ENCODE measurements around the gene ZNF324B. TPM values are rescaled to one million over a fixed set of nuclear protein-coding genes. Genes with fewer than 3 reads are reported as not detected.
A peak's percentile ranks its signal among the peaks of the same experiment; 100 is the strongest.

The ZNF324B gene
- total RNA-seq, 1 experiment from 2014 or later = 6.3 TPM

- Histone ChIP-seq H3K4me1 (ENCODE audit: insufficient read depth, low read length) (peaks cover 6% of the 10 kb centered on the region; the same call in 1 of the 2 replicates), H3K79me1 (ENCODE audit: insufficient read depth, low read depth, low read length, poor library complexity, severe bottlenecking) (no peaks in the 10 kb centered on the region), H3K9ac (ENCODE audit: extremely low read depth, insufficient read length, low read length) (peak overlapping the region; percentile 1), H3K14ac (ENCODE audit: insufficient read depth, low read length) (no peak overlapping the region), H3K27ac (ENCODE audit: insufficient read length, low read depth, low read length) (no peak overlapping the region), H2BK120ac (ENCODE audit: low read depth, low read length, poor library complexity, severe bottlenecking) (no peak overlapping the region), H4K5ac (ENCODE audit: insufficient read length, low read depth, low read length) (no peak overlapping the region), H2BK20ac (ENCODE audit: low read depth, low read length, poor library complexity, severe bottlenecking) (no peak overlapping the region), H3K18ac (ENCODE audit: insufficient read length, low read depth, low read length) (no peak overlapping the region), H3T11ph (ENCODE audit: low read length) (no peak overlapping the region), H4K8ac (replicated peaks; ENCODE audit: insufficient read length, low read depth, low read length) (no peak overlapping the region), H3K27me3 (ENCODE audit: insufficient read depth, low read length) (no peaks in the 10 kb centered on the region), H2BK15ac (ENCODE audit: low read depth, low read length) (no peak overlapping the region), H3K9me3 (ENCODE audit: control insufficient read depth, low read depth, low read length) (no peaks in the 10 kb centered on the region), H3K4me2 (ENCODE audit: insufficient read depth, insufficient read length, low read length) (peak overlapping the region; percentile 60), H3K23me2 (ENCODE audit: insufficient read length, low read depth, low read length, poor library complexity, severe bottlenecking) (peaks cover 14% of the 10 kb centered on the region), H4K91ac (ENCODE audit: insufficient read length, low read depth, low read length) (no peak overlapping the region), H3K23ac (ENCODE audit: insufficient read length, low read depth, low read length) (no peak overlapping the region), H2BK5ac (ENCODE audit: insufficient read length, low read length) (no peak overlapping the region), H3K56ac (ENCODE audit: insufficient read length, low read depth, low read length) (no peak overlapping the region), H2AFZ (ENCODE audit: low read length) (no peak overlapping the region), H2AK5ac (ENCODE audit: insufficient read length, low read length) (no peak overlapping the region), H4K20me1 (ENCODE audit: control insufficient read depth, insufficient read depth, insufficient read length) (no peaks in the 10 kb centered on the region), H2BK12ac (ENCODE audit: insufficient read length, low read depth, low read length) (no peak overlapping the region), H3K79me2 (ENCODE audit: insufficient read depth, low read length) (no peaks in the 10 kb centered on the region), H3K4ac (ENCODE audit: low read depth, low read length) (no peak overlapping the region)
- no peak for DNase-seq
- H3K27ac Mint-ChIP-seq = no peak overlapping the region; a peak in 2 of 7 replicates
- H3K27me3 Mint-ChIP-seq (ENCODE audit: low read depth) = peaks cover 4% of the 10 kb centered on the region
- H3K4me3 Mint-ChIP-seq = peak overlapping the region; percentile 86 to 99
- H3K36me3 Mint-ChIP-seq (ENCODE audit: insufficient read depth in 1 of 3, low read depth in 3 of 3) = no peaks in the 10 kb centered on the region; a peak in 1 of 7 replicates
- H3K9me3 Mint-ChIP-seq = peaks cover 0 to 3% of the 10 kb centered on the region in 2 experiments; a peak in 1 of 5 replicates
- no CpG with 5 or more reads among the region's 22 CpGs for WGBS (ENCODE audit: extremely low coverage, insufficient read length, low lambda C conversion rate)
- TF ChIP-seq CTCF (conservative IDR thresholded peaks at IDR 0.05) = no peak
- peaks cover 9 to 12% of the 10 kb centered on the region in 2 experiments for H3K4me1 Mint-ChIP-seq
Measured at GRCh38 chr19:58498316-58499020, 47.0 kb downstream of the ZNF324B start.
